Gastroesophageal sphincter (tissue), 4 donors: Measurements from ENCODE around the gene LDB3. TPM values are rescaled to one million over a fixed set of nuclear protein-coding genes. Genes with fewer than 3 reads are reported as not detected.

ENCODE experiments used
- ATAC-seq: fragments of 150-250 bp; one replicate; pipeline ENCODE4 v1.9.1; 2016; ENCODE audit warnings: mild to moderate bottlenecking, moderate library complexity
- H3K27ac ChIP-seq, 4 donors: fragments of 200-600 bp; sonication (generic) in 3 of 4; 1 replicate in 3 of 4; 2 replicates in 1 of 4; pipeline ENCODE4 v1.5.1; 2016 to 2019
- H3K27me3 ChIP-seq: fragments of 200-600 bp; sonication (generic); one replicate; pipeline ENCODE4 v1.5.1; 2019
- H3K36me3 ChIP-seq, 2 donors: fragments of 200-600 bp; sonication (generic); one replicate each; pipeline ENCODE4 v1.5.1; 2019; ENCODE audit warnings: control low read depth in 1 of 2
- H3K4me1 ChIP-seq, 3 donors: fragments of 200-600 bp; sonication (generic); 1 replicate in 2 of 3; 2 replicates in 1 of 3; pipeline ENCODE4 v1.5.1; 2016 to 2019; ENCODE audit warnings: control low read depth in 2 of 3
- H3K4me3 ChIP-seq, 2 donors: fragments of 200-600 bp; sonication (generic); one replicate each; pipeline ENCODE4 v1.5.1; 2019; ENCODE audit warnings: mild to moderate bottlenecking in 1 of 2, moderate library complexity in 1 of 2
- H3K9me3 ChIP-seq, 3 donors: fragments of 200-600 bp; sonication (generic); one replicate each; pipeline ENCODE4 v1.5.1; 2017 to 2019; ENCODE audit warnings: control low read depth in 2 of 3
- EP300 ChIP-seq: sonication (generic); formaldehyde crosslinking; IDR thresholded peaks from one replicate; pipeline ENCODE4 v1.6.1; 2017; ENCODE audit warnings: antibody characterized with exemption, mild to moderate bottlenecking
- POLR2A ChIP-seq, 2 donors: fragments of 450-650 bp; IDR thresholded peaks; one replicate each; pipeline ENCODE4 v1.6.1; 2017; ENCODE audit warnings: antibody characterized with exemption in 2 of 2, mild to moderate bottlenecking in 2 of 2, moderate library complexity in 1 of 2
- POLR2AphosphoS5 ChIP-seq: sonication (generic); formaldehyde crosslinking; IDR thresholded peaks from one replicate; pipeline ENCODE4 v1.6.1; 2017; ENCODE audit warnings: antibody characterized with exemption
- WGBS, 2 donors: methylation state at CpG; one replicate each; pipeline ENCODE4 v1.1.5; 2018; ENCODE audit warnings: low coverage in 1 of 2; 5-methylcytosine and 5-hydroxymethylcytosine counted together
- total RNA-seq, 4 donors: library from RNA; depleted of rRNA; stranded (reverse); fragments of >200 nt; gene quantifications; one replicate each; pipeline ENCODE4 v1.1.0, GENCODE V29; 2016
- TF ChIP-seq, protein P1 (sequence below), 4 experiments: fragments of 200-600 bp in 2 of 4; fragments of 450-650 bp in 2 of 4; sonication (generic) in 1 of 4; IDR thresholded peaks; one replicate each; pipeline ENCODE4 v1.5.1; 2017 to 2019; ENCODE audit warnings: antibody characterized with exemption in 4 of 4, mild to moderate bottlenecking in 2 of 4, moderate library complexity in 2 of 4

Gene LDB3
- total RNA-seq, 4 donors from 2014 or later: 12.9 to 45.8 (median 18.6) TPM

DNA sequence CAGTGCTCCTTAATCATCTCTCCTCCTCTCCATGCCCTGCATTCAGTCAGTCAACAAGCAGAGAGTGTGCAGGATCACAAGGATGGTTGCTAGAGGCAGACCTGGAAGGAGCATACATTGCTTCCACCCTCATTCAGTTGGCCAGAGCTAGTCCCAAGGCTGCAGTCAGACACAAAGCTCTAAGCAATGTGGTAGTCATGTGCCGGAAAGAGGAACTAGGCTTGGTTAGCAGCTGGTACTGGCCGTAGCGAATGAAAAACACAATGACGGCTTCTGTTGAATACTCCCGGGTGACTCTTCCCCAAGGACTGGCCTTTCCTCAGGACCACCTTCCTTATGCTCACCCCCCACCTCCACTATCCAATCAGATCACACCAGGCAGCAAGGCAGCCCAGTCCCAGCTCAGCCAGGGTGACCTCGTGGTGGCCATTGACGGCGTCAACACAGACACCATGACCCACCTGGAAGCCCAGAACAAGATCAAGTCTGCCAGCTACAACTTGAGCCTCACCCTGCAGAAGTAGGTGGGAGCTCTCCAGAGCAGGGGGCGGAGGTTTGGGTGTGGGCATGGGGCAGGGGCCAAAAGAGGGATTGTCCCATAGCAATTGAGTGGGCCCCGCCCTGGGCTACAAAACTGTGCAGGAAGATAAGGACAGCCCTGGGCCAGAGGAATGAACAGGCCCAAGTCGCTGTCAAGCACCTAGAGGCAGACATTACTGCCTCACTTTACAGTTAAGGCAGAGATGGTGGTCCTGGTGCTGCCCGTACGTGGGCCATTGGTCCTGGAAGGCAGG is 10.9 kb downstream of the LDB3 start:
- ATAC-seq: no peak
- H3K36me3 ChIP-seq: no peaks in the 10 kb centered on the region
- no peak overlapping the region for H3K4me3 ChIP-seq
- H3K4me1 ChIP-seq: peaks cover 0 to 100% (median 30%) of the 10 kb centered on the region in 3 donors
- TF ChIP-seq POLR2A (IDR thresholded peaks at IDR 0.05) (no peak), EP300 (no peak), POLR2AphosphoS5 (no peak)
- TF ChIP-seq, protein P1, sequence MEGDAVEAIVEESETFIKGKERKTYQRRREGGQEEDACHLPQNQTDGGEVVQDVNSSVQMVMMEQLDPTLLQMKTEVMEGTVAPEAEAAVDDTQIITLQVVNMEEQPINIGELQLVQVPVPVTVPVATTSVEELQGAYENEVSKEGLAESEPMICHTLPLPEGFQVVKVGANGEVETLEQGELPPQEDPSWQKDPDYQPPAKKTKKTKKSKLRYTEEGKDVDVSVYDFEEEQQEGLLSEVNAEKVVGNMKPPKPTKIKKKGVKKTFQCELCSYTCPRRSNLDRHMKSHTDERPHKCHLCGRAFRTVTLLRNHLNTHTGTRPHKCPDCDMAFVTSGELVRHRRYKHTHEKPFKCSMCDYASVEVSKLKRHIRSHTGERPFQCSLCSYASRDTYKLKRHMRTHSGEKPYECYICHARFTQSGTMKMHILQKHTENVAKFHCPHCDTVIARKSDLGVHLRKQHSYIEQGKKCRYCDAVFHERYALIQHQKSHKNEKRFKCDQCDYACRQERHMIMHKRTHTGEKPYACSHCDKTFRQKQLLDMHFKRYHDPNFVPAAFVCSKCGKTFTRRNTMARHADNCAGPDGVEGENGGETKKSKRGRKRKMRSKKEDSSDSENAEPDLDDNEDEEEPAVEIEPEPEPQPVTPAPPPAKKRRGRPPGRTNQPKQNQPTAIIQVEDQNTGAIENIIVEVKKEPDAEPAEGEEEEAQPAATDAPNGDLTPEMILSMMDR (IDR thresholded peaks at IDR 0.05): no peak
- no peaks in the 10 kb centered on the region for H3K27me3 ChIP-seq
- WGBS, 2 donors: 73 to 100% methylated on average over 1 to 5 of the region's 13 CpGs
- peak overlapping the region in 3 of 4 donors; percentile 89 to 92 (median 89) for H3K27ac ChIP-seq
- no peaks in the 10 kb centered on the region for H3K9me3 ChIP-seq

- TF ChIP-seq POLR2AphosphoS5 (peak; percentile 25), EP300 (no peak)
- H3K4me3 ChIP-seq: no peak overlapping the region
- peak overlapping the region; percentile 44 to 92 (median 89) for H3K27ac ChIP-seq
- peaks cover 7% of the 10 kb centered on the region for H3K27me3 ChIP-seq
- H3K4me1 ChIP-seq: peaks cover 0 to 100% (median 38%) of the 10 kb centered on the region in 3 donors
- H3K9me3 ChIP-seq: no peaks in the 10 kb centered on the region
- ATAC-seq: peak; percentile 16
- peaks cover 0 to 3% of the 10 kb centered on the region in 2 donors for H3K36me3 ChIP-seq
- 95% methylated on average over 10 of the region's 14 CpGs; no CpG with 5 or more reads in 1 of the 2 donors for WGBS, 2 donors
Observed at GRCh38 chr10:86681047-86681446, 12.7 kb downstream of the LDB3 start.

GRCh38 chr10:86681722-86682386 is 13.5 kb downstream of the LDB3 start:
- peak overlapping the region; percentile 44 to 92 (median 89) for H3K27ac ChIP-seq
- peaks cover 0 to 4% of the 10 kb centered on the region in 2 donors for H3K36me3 ChIP-seq
- ATAC-seq: no peak

GRCh38 chr10:86682675-86683074 is 14.4 kb downstream of the LDB3 start:
- no peaks in the 10 kb centered on the region for H3K9me3 ChIP-seq
- peak overlapping the region in 3 of 4 donors; percentile 89 to 92 (median 89) for H3K27ac ChIP-seq
- peaks cover 0 to 100% (median 43%) of the 10 kb centered on the region in 3 donors for H3K4me1 ChIP-seq
- WGBS, 2 donors: 40% methylated on average over 1 of the region's 2 CpGs; no CpG with 5 or more reads in 1 of the 2 donors
- no peak for ATAC-seq
- H3K27me3 ChIP-seq: peaks cover 7% of the 10 kb centered on the region
- TF ChIP-seq EP300 (no peak), POLR2A (IDR thresholded peaks at IDR 0.05) (no peak), POLR2AphosphoS5 (no peak)
- TF ChIP-seq, protein P1 (IDR thresholded peaks at IDR 0.05): no peak
- no peak overlapping the region for H3K4me3 ChIP-seq
- H3K36me3 ChIP-seq: peaks cover 0 to 4% of the 10 kb centered on the region in 2 donors

More at GRCh38 chr10:86681722-86682386, 13.5 kb downstream of the LDB3 start:
- WGBS, 2 donors: 54 to 84% methylated on average over 6 to 8 of the region's 22 CpGs
- Histone ChIP-seq H3K4me3 (no peak overlapping the region), H3K4me1 (peaks cover 0 to 100% (median 38%) of the 10 kb centered on the region in 3 donors), H3K27me3 (peaks cover 7% of the 10 kb centered on the region), H3K9me3 (no peaks in the 10 kb centered on the region)
- TF ChIP-seq POLR2A (IDR thresholded peaks at IDR 0.05) (no peak), EP300 (no peak), POLR2AphosphoS5 (no peak)
- TF ChIP-seq, protein P1 (IDR thresholded peaks at IDR 0.05): no peak

- TF ChIP-seq POLR2AphosphoS5 (peak; percentile 57), POLR2A (IDR thresholded peaks at IDR 0.05) (no peak), EP300 (no peak)
- TF ChIP-seq, protein P1 (IDR thresholded peaks at IDR 0.05): peak in 3 of 4 experiments; percentile 52 to 70 (median 54)
- Histone ChIP-seq H3K4me1 (peaks cover 0 to 100% (median 52%) of the 10 kb centered on the region in 3 donors), H3K9me3 (no peaks in the 10 kb centered on the region), H3K27ac (peak overlapping the region; percentile 10 to 92 (median 89)), H3K4me3 (no peak overlapping the region), H3K36me3 (peaks cover 0 to 4% of the 10 kb centered on the region in 2 donors), H3K27me3 (peaks cover 7% of the 10 kb centered on the region)
- ATAC-seq: peak; percentile 44
- WGBS, 2 donors: 7 to 40% methylated on average over 3 of the region's 9 CpGs
Observed at GRCh38 chr10:86684331-86685097, 16.2 kb downstream of the LDB3 start.
